Measurements from ENCODE around the gene DTWD2. TPM values are rescaled to one million over a fixed set of nuclear protein-coding genes. Genes with fewer than 3 reads are reported as not detected.
"Not testable (repeated sequence)": the region's sequence is repeated elsewhere in the genome, so short reads cannot be mapped to it uniquely, and the experiment has no call there.

The DTWD2 gene
- total and polyA plus RNA-seq, 3 donors from 2014 or later: 5.8 to 19.7 (median 15.8) TPM

GRCh38 chr5:118889165-118889564 lies 99.2 kb downstream of the DTWD2 start:
- intact Hi-C loops (cut with DNase I; ENCODE audit: low total_unique reads): no loop called here
- DNase-seq: no peak
- no peak overlapping the region for H3K27ac ChIP-seq
- TF ChIP-seq POLR2A (IDR thresholded peaks at IDR 0.05) (no peak), CTCF (IDR thresholded peaks at IDR 0.05) (no peak)
- no peaks in the 10 kb centered on the region for H3K36me3 ChIP-seq (ENCODE audit: low read depth, missing control alignments)
- no peak overlapping the region for H3K4me3 ChIP-seq
- 88 to 92% methylated on average over 2 of the region's 2 CpGs for WGBS, 2 donors
- no peaks in the 10 kb centered on the region for H3K9me3 ChIP-seq
- H3K27me3 ChIP-seq: no peaks in the 10 kb centered on the region
- H3K4me1 ChIP-seq: no peaks in the 10 kb centered on the region

- Histone ChIP-seq H3K27ac (no peak overlapping the region), H3K9me3 (no peaks in the 10 kb centered on the region), H3K4me1 (no peaks in the 10 kb centered on the region), H3K36me3 (ENCODE audit: low read depth, missing control alignments) (no peaks in the 10 kb centered on the region), H3K27me3 (no peaks in the 10 kb centered on the region), H3K4me3 (no peak overlapping the region)
- TF ChIP-seq CTCF (IDR thresholded peaks at IDR 0.05) (no peak), POLR2A (IDR thresholded peaks at IDR 0.05) (no peak)
- 85 to 93% methylated on average over 2 of the region's 2 CpGs for WGBS, 2 donors
- intact Hi-C loops (cut with DNase I; ENCODE audit: low total_unique reads): no loop called here
- DNase-seq: no peak
Measured at GRCh38 chr5:118888556-118888955, 99.8 kb downstream of the DTWD2 start.

- no peaks in the 10 kb centered on the region for H3K27me3 ChIP-seq
- no peak for TF ChIP-seq POLR2A (IDR thresholded peaks at IDR 0.05)
- TF ChIP-seq CTCF (IDR thresholded peaks at IDR 0.05): no peak
- DNase-seq: no peak
- WGBS, 2 donors: 89 to 97% methylated on average over 2 of the region's 2 CpGs
- intact Hi-C loops (cut with DNase I; ENCODE audit: low total_unique reads): no loop called here
- H3K4me1 ChIP-seq: no peaks in the 10 kb centered on the region
- no peaks in the 10 kb centered on the region for H3K9me3 ChIP-seq
- no peaks in the 10 kb centered on the region for H3K36me3 ChIP-seq (ENCODE audit: low read depth, missing control alignments)
- no peak overlapping the region for H3K4me3 ChIP-seq
- H3K27ac ChIP-seq: no peak overlapping the region
Measured at GRCh38 chr5:118883362-118883761, 105.0 kb downstream of the DTWD2 start.

- no peaks in the 10 kb centered on the region for H3K4me1 ChIP-seq
- H3K9me3 ChIP-seq: no peaks in the 10 kb centered on the region
- intact Hi-C loops (cut with DNase I; ENCODE audit: low total_unique reads): no loop called here
- TF ChIP-seq POLR2A (IDR thresholded peaks at IDR 0.05): no peak
- no peak for TF ChIP-seq CTCF (IDR thresholded peaks at IDR 0.05)
- WGBS, 2 donors: 81 to 89% methylated on average over 3 of the region's 3 CpGs
- no peak overlapping the region for H3K27ac ChIP-seq
- no peaks in the 10 kb centered on the region for H3K36me3 ChIP-seq (ENCODE audit: low read depth, missing control alignments)
- no peak for DNase-seq
- H3K4me3 ChIP-seq: no peak overlapping the region
- H3K27me3 ChIP-seq: no peaks in the 10 kb centered on the region
Measured at GRCh38 chr5:118882666-118883065, 105.7 kb downstream of the DTWD2 start.

GRCh38 chr5:118876852-118877251 lies 111.5 kb downstream of the DTWD2 start:
- not testable (repeated sequence) for H3K9me3 ChIP-seq

More at GRCh38 chr5:118876852-118877251, 111.5 kb downstream of the DTWD2 start:
- intact Hi-C loops (cut with DNase I; ENCODE audit: low total_unique reads); H3K27ac ChIP-seq; H3K4me3 ChIP-seq; DNase-seq; H3K27me3 ChIP-seq; H3K36me3 ChIP-seq (ENCODE audit: low read depth, missing control alignments); H3K4me1 ChIP-seq: not testable (repeated sequence)
- WGBS, 2 donors: 63 to 81% methylated on average over 3 of the region's 3 CpGs

Measured in testis (tissue), 3 donors.